ELF-1 (cell line): ENCODE data around the gene RASSF3.
"Not testable (repeated sequence)": the region's sequence is repeated elsewhere in the genome, so short reads cannot be mapped to it uniquely, and the experiment has no call there.

Source experiments
- DNase-seq: peaks from one replicate; pipeline ENCODE4 v3.0.0-alpha.2; 2016; ENCODE audit warnings: low read depth, low spot score

The RASSF3 gene

GRCh38 chr12:64595863-64596793 is 14.2 kb upstream of the RASSF3 start:
- DNase-seq: peak; percentile 45

- no peak for DNase-seq
Observed at GRCh38 chr12:64598831-64599230, 11.5 kb upstream of the RASSF3 start.

- DNase-seq: no peak
Observed at GRCh38 chr12:64600164-64600561, 10.1 kb upstream of the RASSF3 start.

- no peak for DNase-seq
Observed at GRCh38 chr12:64603183-64603841, 7.0 kb upstream of the RASSF3 start.

- DNase-seq: peak; percentile 77
Observed at GRCh38 chr12:64608901-64609535, 1.3 kb upstream of the RASSF3 start.

- DNase-seq: peak; percentile 23
Observed at GRCh38 chr12:64609536-64610078, 688 bp upstream of the RASSF3 start.

- DNase-seq: peak; percentile 86
Observed at GRCh38 chr12:64610660-64611340, 505 bp downstream of the RASSF3 start.

- DNase-seq: no peak
Observed at GRCh38 chr12:64611341-64612284, 1.3 kb downstream of the RASSF3 start.

- no peak for DNase-seq
Observed at GRCh38 chr12:64612843-64613242, 2.5 kb downstream of the RASSF3 start.

GRCh38 chr12:64613775-64614398 is 3.6 kb downstream of the RASSF3 start:
- not testable (repeated sequence) for DNase-seq

GRCh38 chr12:64616201-64616600 is 5.9 kb downstream of the RASSF3 start:
- DNase-seq: no peak

GRCh38 chr12:64618953-64619590 is 8.8 kb downstream of the RASSF3 start:
- DNase-seq: no peak

GRCh38 chr12:64621257-64621942 is 11.1 kb downstream of the RASSF3 start:
- DNase-seq: no peak

- DNase-seq: no peak
Observed at GRCh38 chr12:64624035-64624434, 13.7 kb downstream of the RASSF3 start.

- DNase-seq: peak; percentile 72
Observed at GRCh38 chr12:64625243-64626077, 15.2 kb downstream of the RASSF3 start.

- DNase-seq: not testable (repeated sequence)
Observed at GRCh38 chr12:64626588-64626987, 16.3 kb downstream of the RASSF3 start.

GRCh38 chr12:64627771-64628170 is 17.5 kb downstream of the RASSF3 start:
- no peak for DNase-seq

- DNase-seq: no peak
Observed at GRCh38 chr12:64631197-64631596, 20.9 kb downstream of the RASSF3 start.
